HepG2 (cell line): ENCODE data around the gene SCUBE1. TPM values are rescaled to one million over a fixed set of nuclear protein-coding genes. Genes with fewer than 3 reads are reported as not detected.

Experiments
- ATAC-seq: fragments of 200-7000 bp; cut with Tn5 transposase; 3 replicates; pipeline ENCODE4 v1.9.1; 2020; ENCODE audit warnings: mild to moderate bottlenecking, moderate library complexity
- BruUV-seq: library from RNA; stranded (reverse); fragments of 400-500 nt; replicated peaks from 2 replicates; lab custom pipeline; 2021; lab: Mats Ljungman, UMichigan
- CTCF ChIA-PET: fragments of 300-600 bp; formaldehyde crosslinking; extraction: SDS; loops from one replicate; lab custom pipeline; 2021; ENCODE audit warnings: low total read pairs, inconsistent platforms, low intra/inter-chr PET ratio; lab: Yijun Ruan, JAX
- POLR2A ChIA-PET: fragments of 350-600 bp; sonication (Branson Sonifier 250); formaldehyde crosslinking; loops from one replicate; lab custom pipeline; 2020; ENCODE audit warnings: antibody characterized with exemption, inconsistent platforms; lab: Yijun Ruan, JAX
- DNase-seq: peaks from one replicate; pipeline ENCODE4 v3.0.0-alpha.2; 2015; ENCODE audit warnings: low spot score
- FAIRE-seq: peaks from 3 replicates; lab custom pipeline; 2011; peaks lifted over from hg19 to GRCh38; lab: Jason Lieb, UNC
- H2AFZ ChIP-seq: one replicate; pipeline ENCODE4 v1.6.1; 2011; ENCODE audit warnings: low read length, inconsistent platforms
- H3K27ac ChIP-seq: fragments of 300-600 bp; 3 replicates; pipeline ENCODE4 v1.8.0; 2011; ENCODE audit warnings: mixed run types, mild to moderate bottlenecking, mixed read lengths, low read length, inconsistent platforms; ENCODE audit not compliant: insufficient read depth; ENCODE audit errors: extremely low read length
- H3K27me3 ChIP-seq, 2 experiments: fragments of 200-600 bp in 1 of 2; 2 replicates in 1 of 2; 3 replicates in 1 of 2; pipeline versions ENCODE4 v1.6.0 to v1.8.0; 2011; ENCODE audit warnings: low read length in 2 of 2, mild to moderate bottlenecking in 2 of 2, moderate library complexity in 2 of 2, inconsistent platforms in 1 of 2; ENCODE audit not compliant: insufficient read depth in 2 of 2, control insufficient read depth in 1 of 2
- H3K36me3 ChIP-seq, 2 experiments: fragments of 200-600 bp in 1 of 2; replicated peaks in 1 of 2; 2 replicates in 1 of 2; 3 replicates in 1 of 2; pipeline versions ENCODE4 v1.5.1 to v1.8.0; 2011; ENCODE audit warnings: low read length in 2 of 2, inconsistent platforms in 1 of 2; ENCODE audit not compliant: insufficient read depth in 2 of 2, control insufficient read depth in 1 of 2
- H3K4me1 ChIP-seq: 2 replicates; pipeline ENCODE4 v1.5.1; 2012; ENCODE audit warnings: low read length, inconsistent platforms; ENCODE audit not compliant: insufficient read depth
- H3K4me2 ChIP-seq: 2 replicates; pipeline ENCODE4 v1.6.0; 2011; ENCODE audit warnings: low read depth, low read length, inconsistent platforms
- H3K4me3 ChIP-seq, 3 experiments: fragments of 200-600 bp in 1 of 3; sonication (generic), shearing (Covaris generic) in 1 of 3; replicated peaks in 1 of 3; 2 replicates each; pipeline ENCODE4 v1.5.1; 2011 to 2016; ENCODE audit warnings: low read length in 3 of 3, inconsistent platforms in 2 of 3, low read depth in 2 of 3, mild to moderate bottlenecking in 2 of 3, control low read depth in 1 of 3, mixed read lengths in 1 of 3; ENCODE audit not compliant: insufficient read depth in 1 of 3
- H3K79me2 ChIP-seq: one replicate; pipeline ENCODE4 v1.6.1; 2011; ENCODE audit warnings: low read length, inconsistent platforms; ENCODE audit not compliant: insufficient read depth
- H3K9ac ChIP-seq: 2 replicates; pipeline ENCODE4 v1.6.0; 2011; ENCODE audit warnings: mild to moderate bottlenecking, low read depth, low read length, inconsistent platforms; ENCODE audit not compliant: insufficient read depth
- H3K9me3 ChIP-seq: 2 replicates; pipeline ENCODE4 v1.5.1; 2012; ENCODE audit warnings: mild to moderate bottlenecking, low read length
- H4K20me1 ChIP-seq: 2 replicates; pipeline ENCODE4 v1.6.0; 2011; ENCODE audit warnings: inconsistent platforms, mild to moderate bottlenecking, low read length, moderate library complexity; ENCODE audit not compliant: insufficient read depth
- ARID3A ChIP-seq: IDR thresholded peaks from 2 replicates; pipeline ENCODE4 v1.6.1; 2012; ENCODE audit warnings: low read depth, low read length, improper control_type of control experiment
- SNRNP70 ChIP-seq: fragments of 200-400 bp; formaldehyde crosslinking; IDR thresholded peaks from 2 replicates; pipeline ENCODE4 v1.6.1; 2017; ENCODE audit warnings: mild to moderate bottlenecking, low read depth, low read length, moderate library complexity
- ZNF7 ChIP-seq: IDR thresholded peaks from 2 replicates; pipeline ENCODE4 v1.6.1; 2016; ENCODE audit warnings: missing biosample characterization, missing genetic modification reagents
- ZNF75D ChIP-seq: sonication (generic); formaldehyde crosslinking; IDR thresholded peaks from 2 replicates; pipeline ENCODE4 v1.8.1; 2023; ENCODE audit warnings: missing genetic modification reagents, mild to moderate bottlenecking, borderline replicate concordance
- WGBS: methylation state at CpG from one replicate; pipeline ENCODE4 v1.1.6; 2017; ENCODE audit warnings: low lambda C conversion rate; 5-methylcytosine and 5-hydroxymethylcytosine counted together
- in situ Hi-C: cut with HindIII; loops from 2 replicates; pipeline ENCODE4 v1.10.0; 2017; ENCODE audit warnings: low pct_unique_long_range_greater_than_20kb; ENCODE audit not compliant: extremely low pct_ligation_motif_present
- intact Hi-C: fragments of 100-400 bp; cut with micrococcal nuclease; formaldehyde crosslinking; loops from one replicate; pipeline ENCODE4 v1.10.0; 2022; ENCODE audit not compliant: unreplicated experiment
- polyA plus RNA-seq, 8 experiments: library from polyadenylated mRNA; depleted of rRNA in 3 of 8; stranded (reverse) in 7 of 8; unstranded in 1 of 8; fragments of >200 nt; fragmentation: Illumina TruSeq in 4 of 8; extraction: Trizol in 4 of 8; gene quantifications; 2 replicates each; pipeline versions ENCODE4 v1.2.1 to v1.2.3, GENCODE V29; 2011 to 2016; ENCODE audit warnings: low read depth in 4 of 8, missing spikeins in 1 of 8, mixed read lengths in 1 of 8; ENCODE audit not compliant: insufficient read depth in 1 of 8
- total RNA-seq, 5 experiments: library from RNA; depleted of rRNA; stranded (reverse); fragments of >200 nt; fragmentation: Illumina TruSeq; extraction: Trizol; gene quantifications; 2 replicates each; pipeline ENCODE4 v1.2.3, GENCODE V29; 2016; ENCODE audit warnings: low read depth in 1 of 5

SCUBE1 gene
- total and polyA plus RNA-seq, 2 of the 13 experiments (the other 11 are each of a cell fraction or from before 2014, with no cell fraction given), result under 0.01 to 0.05 TPM

GRCh38 chr22:43343670-43344519 is 723 bp upstream of the SCUBE1 start:
- H3K4me1 ChIP-seq, result peaks cover 26% of the 10 kb centered on the region
- no peak for ATAC-seq
- H3K27ac ChIP-seq, result no peak overlapping the region
- intact Hi-C loops, result no loop called here
- POLR2A ChIA-PET, result no interaction called here
- TF ChIP-seq SNRNP70 (no peak), ZNF7 (CRISPR knock-in tag) (no peak), ARID3A (no peak), ZNF75D (CRISPR knock-in tag) (no peak)
- H3K4me2 ChIP-seq, result no peak overlapping the region
- 76% methylated on average over 45 of the region's 65 CpGs for WGBS
- H3K79me2 ChIP-seq, result no peaks in the 10 kb centered on the region
- CTCF ChIA-PET, result no interaction called here
- no peak overlapping the region for H3K9ac ChIP-seq
- H3K36me3 ChIP-seq, result no peaks in the 10 kb centered on the region
- peaks cover 2% of the 10 kb centered on the region; the same call in 1 of the 2 replicates for H4K20me1 ChIP-seq
- no peak overlapping the region for H2AFZ ChIP-seq
- peaks cover 7 to 32% of the 10 kb centered on the region in 2 experiments for H3K27me3 ChIP-seq
- no peaks in the 10 kb centered on the region for H3K9me3 ChIP-seq
- no peak for DNase-seq
- BruUV-seq, result no TSS peak
- in situ Hi-C loops, result loop anchor here (10.0 kb wide), 1 partner anchor 109 kb away; no protein-coding TSS in a partner anchor
- FAIRE-seq, result no peak
- H3K4me3 ChIP-seq, result no peak overlapping the region
